A673 (cell line): ENCODE data around the gene SLC25A25. TPM values are rescaled to one million over a fixed set of nuclear protein-coding genes. Genes with fewer than 3 reads are reported as not detected.
A peak's percentile ranks its signal among the peaks of the same experiment; 100 is the strongest.

Source experiments
- BruUV-seq: library from RNA; stranded (reverse); fragments of 400-500 nt; replicated peaks from 2 replicates; lab custom pipeline; 2021; lab: Mats Ljungman, UMichigan
- CTCF ChIA-PET: fragments of 300-600 bp; sonication (Branson Sonifier 250); formaldehyde crosslinking; loops from one replicate; lab custom pipeline; 2022; ENCODE audit warnings: antibody characterized with exemption; lab: Charles Lee
- POLR2A ChIA-PET: fragments of 300-600 bp; sonication (Branson Sonifier 250); formaldehyde crosslinking; loops from one replicate; lab custom pipeline; 2022; ENCODE audit warnings: antibody characterized with exemption; ENCODE audit not compliant: low non-redundant PET; lab: Charles Lee
- DNase-seq: peaks from one replicate; pipeline ENCODE4 v3.0.0-alpha.2; 2015; ENCODE audit warnings: low spot score
- H3K27ac ChIP-seq: fragments of 200-600 bp; sonication (generic); 2 replicates; pipeline ENCODE4 v1.5.1; 2016; ENCODE audit warnings: mixed run types, low read depth, mild to moderate bottlenecking, mixed read lengths, antibody characterized with exemption, low read length; ENCODE audit not compliant: poor library complexity, severe bottlenecking
- H3K27me3 ChIP-seq: fragments of 200-600 bp; sonication (generic); replicated peaks from 2 replicates; pipeline ENCODE4 v1.6.1; 2017; ENCODE audit warnings: mixed run types, low read depth, mild to moderate bottlenecking, mixed read lengths, antibody characterized with exemption, low read length; ENCODE audit not compliant: insufficient read depth, poor library complexity
- H3K36me3 ChIP-seq: fragments of 200-600 bp; sonication (generic); 2 replicates; pipeline ENCODE4 v1.6.1; 2016; ENCODE audit warnings: mixed run types, mild to moderate bottlenecking, mixed read lengths, antibody characterized with exemption, low read length; ENCODE audit not compliant: insufficient read depth, poor library complexity, severe bottlenecking
- H3K4me1 ChIP-seq: fragments of 200-600 bp; sonication (generic); 2 replicates; pipeline ENCODE4 v1.6.1; 2017; ENCODE audit warnings: mixed run types, mild to moderate bottlenecking, mixed read lengths, antibody characterized with exemption, low read length; ENCODE audit not compliant: insufficient read depth, poor library complexity, severe bottlenecking
- H3K4me3 ChIP-seq: fragments of 200-600 bp; sonication (generic); 2 replicates; pipeline ENCODE4 v1.5.1; 2016; ENCODE audit warnings: low read depth, mixed run types, mild to moderate bottlenecking, mixed read lengths, low read length; ENCODE audit not compliant: poor library complexity, severe bottlenecking
- H3K9me3 ChIP-seq: fragments of 200-600 bp; sonication (generic); 2 replicates; pipeline ENCODE4 v1.6.1; 2016; ENCODE audit warnings: mixed run types, low read depth, mild to moderate bottlenecking, mixed read lengths, antibody characterized with exemption, low read length; ENCODE audit not compliant: poor library complexity, severe bottlenecking
- CTCF ChIP-seq: fragments of 300-800, 200-600 bp; sonication (generic); conservative IDR thresholded peaks from 2 replicates; pipeline ENCODE4 v1.5.1; 2017; ENCODE audit warnings: low read depth, mild to moderate bottlenecking, antibody characterized with exemption, low read length, moderate library complexity, mixed read lengths
- EZH2 ChIP-seq: fragments of 200-600 bp; sonication (generic); IDR thresholded peaks from 2 replicates; pipeline ENCODE4 v1.6.1; 2017; ENCODE audit warnings: borderline replicate concordance, low read depth, mild to moderate bottlenecking, mixed read lengths, antibody characterized with exemption, low read length; ENCODE audit not compliant: poor library complexity, severe bottlenecking
- intact Hi-C: fragments of 100-400 bp; cut with micrococcal nuclease; formaldehyde crosslinking; loops from one replicate; pipeline ENCODE4 v1.10.0; 2022; ENCODE audit not compliant: unreplicated experiment
- total RNA-seq: library from RNA; stranded (reverse); gene quantifications from 2 replicates; pipeline ENCODE4 v1.2.3, GENCODE V29; 2021

Gene SLC25A25
- total RNA-seq, 1 experiment from 2014 or later = 24.7 TPM

- DNase-seq = peak; percentile 98
- ChIA-PET CTCF (interaction anchor here (1.0 kb wide), 1 partner anchor 23 kb away, joined by 8 read pairs; no protein-coding TSS in a partner anchor), POLR2A (no interaction called here)
- Histone ChIP-seq H3K36me3 (no peaks in the 10 kb centered on the region), H3K27me3 (no peaks in the 10 kb centered on the region), H3K4me3 (peak overlapping the region; percentile 2), H3K27ac (peak overlapping the region; percentile 63), H3K9me3 (no peaks in the 10 kb centered on the region), H3K4me1 (peaks cover 62% of the 10 kb centered on the region)
- TSS peak; percentile 54 for BruUV-seq
- intact Hi-C loops = no loop called here
- TF ChIP-seq CTCF (no peak), EZH2 (no peak)
These were observed 26.3 kb downstream of the SLC25A25 start for GRCh38 chr9:128094166-128094949.

- intact Hi-C loops = no loop called here
- no peaks in the 10 kb centered on the region for H3K36me3 ChIP-seq
- no peak for DNase-seq
- TF ChIP-seq EZH2 = no peak
- TF ChIP-seq CTCF = no peak
- H3K27me3 ChIP-seq = no peaks in the 10 kb centered on the region
- ChIA-PET POLR2A (no interaction called here), CTCF (no interaction called here)
- peak overlapping the region; percentile 63 for H3K27ac ChIP-seq
- H3K9me3 ChIP-seq = no peaks in the 10 kb centered on the region
- H3K4me3 ChIP-seq = peak overlapping the region; percentile 2
- no TSS peak for BruUV-seq
- H3K4me1 ChIP-seq = peaks cover 69% of the 10 kb centered on the region
These were observed 27.0 kb downstream of the SLC25A25 start for GRCh38 chr9:128094950-128095544.

GRCh38 chr9:128096616-128097536 is 28.8 kb downstream of the SLC25A25 start:
- CTCF ChIA-PET = no interaction called here
- H3K9me3 ChIP-seq = no peaks in the 10 kb centered on the region
- DNase-seq = no peak
- H3K4me3 ChIP-seq = no peak overlapping the region
- H3K36me3 ChIP-seq = peaks cover 11% of the 10 kb centered on the region
- peaks cover 60% of the 10 kb centered on the region for H3K4me1 ChIP-seq
- POLR2A ChIA-PET = no interaction called here
- TF ChIP-seq CTCF (no peak), EZH2 (no peak)
- H3K27me3 ChIP-seq = no peaks in the 10 kb centered on the region
- intact Hi-C loops = no loop called here
- peak overlapping the region; percentile 80 for H3K27ac ChIP-seq
- BruUV-seq = no TSS peak
